ENCODE results near the gene AKNAD1. TPM values are rescaled to one million over a fixed set of nuclear protein-coding genes. Genes with fewer than 3 reads are reported as not detected.
"Not testable (repeated sequence)": the region's sequence is repeated elsewhere in the genome, so short reads cannot be mapped to it uniquely, and the experiment has no call there.

Gene AKNAD1, protein sequence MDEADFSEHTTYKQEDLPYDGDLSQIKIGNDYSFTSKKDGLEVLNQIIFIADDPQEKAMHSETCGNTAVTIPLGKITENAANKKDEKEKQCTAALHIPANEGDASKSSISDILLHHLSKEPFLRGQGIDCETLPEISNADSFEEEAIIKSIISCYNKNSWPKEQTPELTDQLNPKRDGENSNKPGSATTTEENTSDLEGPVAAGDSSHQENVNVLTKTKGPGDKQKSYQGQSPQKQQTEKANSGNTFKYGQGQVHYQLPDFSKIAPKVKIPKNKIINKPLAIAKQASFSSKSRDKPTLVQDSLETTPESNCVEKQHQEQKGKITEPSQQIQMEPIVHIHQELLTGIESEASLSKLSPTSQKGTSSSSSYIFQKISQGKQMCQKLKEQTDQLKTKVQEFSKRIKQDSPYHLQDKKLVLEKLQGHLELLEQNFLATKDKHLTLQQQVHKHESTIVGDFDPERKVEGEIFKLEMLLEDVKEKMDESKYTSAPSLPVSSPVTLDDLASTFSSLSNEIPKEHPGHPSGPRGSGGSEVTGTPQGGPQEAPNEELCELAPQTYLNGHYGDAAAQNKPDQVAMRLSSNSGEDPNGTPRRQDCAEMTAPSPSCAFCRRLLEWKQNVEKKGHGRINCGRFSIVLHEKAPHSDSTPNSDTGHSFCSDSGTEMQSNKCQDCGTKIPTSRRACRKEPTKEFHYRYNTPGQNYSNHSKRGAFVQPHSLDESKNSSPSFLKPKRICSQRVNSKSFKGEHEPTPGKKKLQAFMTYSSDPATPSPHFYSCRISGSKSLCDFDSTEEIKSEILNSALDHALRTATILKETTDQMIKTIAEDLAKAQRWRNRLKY
- polyA plus RNA-seq (ENCODE audit: insufficient read length in 4 of 4) = under 1 TPM in 1 of 4 donors, not detected in 3; 0.18 TPM

DNA sequence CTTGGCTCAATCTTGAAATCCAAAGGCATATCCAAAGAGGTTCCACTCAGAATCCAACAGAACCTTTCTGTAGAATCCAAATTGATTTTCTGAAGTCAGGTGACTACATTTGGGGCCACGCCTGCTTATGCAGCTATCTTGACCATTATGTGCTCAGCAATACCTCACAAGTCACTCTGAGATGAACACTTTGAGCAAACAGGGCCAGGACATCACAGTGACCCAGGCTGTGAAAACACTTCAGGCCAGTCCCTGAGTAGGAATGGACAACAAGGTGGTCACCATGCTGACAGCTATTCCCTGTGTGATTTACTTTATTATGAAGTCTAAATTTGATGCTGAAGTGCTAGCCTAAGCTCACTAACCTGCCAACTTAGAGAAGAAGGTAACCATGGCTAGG, at the start of gene AKNAD1:
AKNAD1 (minus strand) TSS at position 101 of the 400 bp plus-strand sequence. CDS start 4,430 bp downstream, outside the sequence.
- DNase-seq (ENCODE audit: low read depth in 4 of 4, low spot score in 3 of 4) = no peak

DNA sequence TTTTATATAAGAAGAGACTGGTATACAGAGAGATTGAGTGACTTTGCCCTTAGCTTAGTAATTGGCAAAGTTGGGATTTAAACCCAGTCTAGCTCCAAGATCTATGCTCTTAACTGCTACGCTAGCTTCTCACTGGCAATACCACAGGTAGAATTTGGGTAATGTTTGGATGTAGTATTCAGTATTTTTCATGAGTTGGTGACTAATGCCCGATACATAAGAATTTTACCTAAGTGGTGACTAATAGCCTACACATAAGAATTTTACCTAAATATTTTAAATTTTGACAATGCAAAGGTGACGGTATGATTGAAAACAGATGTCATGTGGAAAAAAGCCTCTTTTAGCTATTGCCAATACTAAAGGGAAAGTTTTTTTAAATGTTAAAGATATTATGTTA, 44.2 kb upstream of the AKNAD1 start:
- DNase-seq (ENCODE audit: low read depth in 4 of 4, low spot score in 3 of 4) = no peak

DNA sequence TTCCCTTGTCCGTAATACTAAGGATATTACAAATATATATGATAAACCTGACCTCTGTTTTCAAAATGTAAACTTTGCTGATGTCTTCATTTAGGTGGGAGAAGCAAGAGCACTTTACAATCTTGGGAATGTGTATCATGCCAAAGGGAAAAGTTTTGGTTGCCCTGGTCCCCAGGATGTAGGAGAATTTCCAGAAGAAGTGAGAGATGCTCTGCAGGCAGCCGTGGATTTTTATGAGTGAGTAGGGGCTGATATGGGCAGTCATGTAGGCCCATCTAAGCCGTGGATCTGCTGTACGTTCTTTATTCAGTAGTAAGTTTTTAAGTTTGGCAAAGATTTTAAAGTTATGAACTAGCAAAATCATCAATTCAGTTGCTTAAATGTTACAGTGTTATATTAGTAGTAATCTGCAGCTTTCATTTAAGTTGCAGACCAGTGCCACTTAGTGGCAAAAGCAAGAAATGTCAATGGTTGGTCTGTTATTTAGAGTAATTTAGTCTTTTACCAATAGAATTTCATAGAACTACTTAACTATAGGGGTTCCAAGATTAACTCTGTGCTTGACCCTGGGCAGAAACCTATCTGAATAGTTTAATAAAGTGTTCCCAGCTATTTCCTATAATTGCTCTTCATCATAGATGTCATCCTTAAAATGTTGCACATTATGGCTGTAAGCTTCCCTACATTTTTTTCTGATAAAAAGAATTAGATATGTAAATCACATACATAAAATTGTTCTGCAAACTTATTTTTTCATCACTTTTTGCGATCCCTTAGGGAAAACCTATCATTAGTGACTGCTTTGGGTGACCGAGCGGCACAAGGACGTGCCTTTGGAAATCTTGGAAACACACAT, 41.2 kb upstream of the AKNAD1 start:
- DNase-seq (ENCODE audit: low read depth in 4 of 4, low spot score in 3 of 4) = peak in 1 of 4 donors; percentile 10

GRCh38 chr1:108896146-108897145, 39.6 kb upstream of the AKNAD1 start:
- no peak for DNase-seq (ENCODE audit: low read depth in 4 of 4, low spot score in 3 of 4)

DNA sequence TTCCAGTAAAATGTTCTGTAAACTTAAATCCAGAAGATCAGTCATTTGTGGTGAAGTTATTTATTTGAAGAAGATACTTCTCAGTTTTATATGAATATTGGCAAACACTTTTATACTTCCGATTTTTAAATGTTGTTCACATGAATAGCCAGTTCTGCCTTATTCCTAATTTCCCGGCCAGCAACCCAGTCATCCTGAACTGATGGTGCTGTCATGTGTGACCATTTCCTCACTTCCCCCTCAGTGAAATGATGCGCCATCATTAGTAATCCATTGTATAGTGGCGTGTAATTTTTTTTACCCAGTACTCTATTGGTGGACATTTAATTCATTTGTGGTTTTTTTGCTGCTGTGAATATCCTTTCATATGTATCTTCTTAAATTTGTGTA, 36.2 kb upstream of the AKNAD1 start:
- no peak for DNase-seq (ENCODE audit: low read depth in 4 of 4, low spot score in 3 of 4)

- DNase-seq (ENCODE audit: low read depth in 4 of 4, low spot score in 3 of 4) = no peak
Observed at GRCh38 chr1:108892356-108893140, 35.7 kb upstream of the AKNAD1 start.

DNA sequence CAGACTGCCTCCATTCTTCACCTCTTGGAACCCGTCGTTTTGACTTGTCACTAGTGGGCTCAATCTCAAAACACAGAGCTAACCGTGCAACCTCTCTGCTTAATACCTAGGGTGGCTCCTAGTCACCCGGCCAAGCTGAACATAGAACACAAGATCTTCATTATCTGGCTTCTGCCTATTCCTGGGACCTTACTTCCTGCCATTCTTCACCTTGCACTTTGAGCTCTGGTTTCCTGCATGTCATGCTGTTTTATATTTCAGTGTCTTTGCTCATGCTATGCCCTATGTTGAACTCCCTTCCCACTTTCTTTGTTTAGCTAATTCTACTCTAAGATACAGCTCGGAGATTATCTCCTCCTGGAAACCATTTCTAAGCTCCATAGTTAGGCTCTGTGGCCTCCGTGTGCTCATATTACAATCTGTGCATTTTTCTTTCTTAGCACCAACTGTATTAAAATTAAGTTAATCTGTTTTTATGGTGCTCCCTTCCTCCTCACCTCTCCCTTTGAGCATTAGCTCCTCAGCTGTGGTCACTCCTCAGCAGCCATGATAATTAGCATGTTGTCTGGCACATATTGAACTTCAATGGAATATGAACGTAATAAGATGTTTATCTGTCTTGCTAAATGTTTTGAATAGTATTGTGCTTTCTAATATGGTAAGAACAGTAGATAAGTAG, 33.0 kb upstream of the AKNAD1 start:
- no peak for DNase-seq (ENCODE audit: low read depth in 4 of 4, low spot score in 3 of 4)

DNA sequence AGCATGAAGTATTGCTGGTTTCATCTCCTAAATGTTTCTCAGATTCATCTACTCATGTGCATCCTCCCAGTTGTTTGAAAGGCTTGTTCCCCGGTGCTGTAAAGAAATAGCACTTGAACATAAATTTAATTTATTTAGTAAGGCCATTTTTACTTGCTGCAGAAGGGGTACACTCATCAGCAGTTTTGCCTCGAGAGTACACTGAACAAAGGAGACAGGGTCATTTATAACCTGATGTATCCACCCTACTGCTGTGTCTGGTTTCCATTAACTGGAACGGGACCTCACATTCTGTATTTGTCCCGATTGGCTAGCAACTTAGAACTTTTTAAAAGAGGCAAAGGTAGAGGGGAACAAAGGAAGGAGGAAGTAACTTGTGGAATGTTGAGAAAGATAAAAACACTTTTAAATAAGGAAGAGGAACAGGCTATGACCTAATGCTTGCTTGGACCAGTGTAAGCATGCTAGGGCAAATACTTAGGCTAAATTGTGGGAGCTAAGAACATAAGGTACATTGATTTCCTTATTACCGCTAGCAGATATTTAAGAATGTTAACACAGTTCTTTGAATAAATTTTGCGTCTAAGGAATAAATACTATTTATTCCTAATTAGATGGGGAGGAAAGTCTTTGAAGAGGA, 32.2 kb upstream of the AKNAD1 start:
- DNase-seq (ENCODE audit: low read depth in 4 of 4, low spot score in 3 of 4) = not testable (repeated sequence)

- no peak for DNase-seq (ENCODE audit: low read depth in 4 of 4, low spot score in 3 of 4)
Observed at GRCh38 chr1:108886292-108886691, 29.4 kb upstream of the AKNAD1 start.

DNA sequence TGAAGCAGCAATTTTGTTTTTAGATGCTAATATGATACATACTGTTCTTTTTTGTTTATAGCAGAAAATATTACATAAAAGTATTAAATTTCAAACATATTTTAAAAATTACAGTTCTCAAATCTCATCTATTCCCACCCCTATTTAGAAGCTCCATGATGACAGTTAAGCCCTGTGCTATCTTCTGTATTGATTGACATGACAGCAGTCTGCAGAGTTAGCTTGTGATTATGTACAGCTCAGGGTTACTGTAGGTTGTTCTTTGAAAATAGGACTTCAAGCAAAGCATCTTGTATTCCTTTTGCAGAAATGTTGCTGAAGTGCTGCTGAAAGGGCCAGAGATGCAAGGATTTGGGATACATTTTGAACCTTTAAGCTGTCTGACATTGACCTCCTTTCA, 28.1 kb upstream of the AKNAD1 start:
- DNase-seq (ENCODE audit: low read depth in 4 of 4, low spot score in 3 of 4) = no peak

DNA sequence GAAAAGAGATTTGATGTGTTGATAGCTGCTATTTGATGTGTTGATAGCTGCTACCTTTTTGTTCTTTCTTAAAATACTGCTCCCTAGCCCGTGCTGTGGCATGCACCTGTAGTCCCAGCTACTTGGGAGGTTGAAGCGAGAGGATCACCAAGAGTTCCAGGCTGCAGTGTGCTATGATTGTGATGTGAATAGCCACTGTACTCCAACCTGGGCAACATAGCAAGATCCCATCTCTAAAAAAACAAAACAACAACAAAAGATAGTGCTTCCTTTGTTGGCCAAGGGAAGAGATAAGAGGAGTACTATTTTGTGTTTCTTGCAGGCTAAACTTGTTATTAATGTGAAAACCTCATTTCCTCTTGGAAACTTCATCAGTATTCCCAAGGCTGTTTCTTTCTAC, 25.9 kb upstream of the AKNAD1 start:
- DNase-seq (ENCODE audit: low read depth in 4 of 4, low spot score in 3 of 4) = no peak

- DNase-seq (ENCODE audit: low read depth in 4 of 4, low spot score in 3 of 4) = no peak
Observed at GRCh38 chr1:108881369-108881768, 24.5 kb upstream of the AKNAD1 start.

DNA sequence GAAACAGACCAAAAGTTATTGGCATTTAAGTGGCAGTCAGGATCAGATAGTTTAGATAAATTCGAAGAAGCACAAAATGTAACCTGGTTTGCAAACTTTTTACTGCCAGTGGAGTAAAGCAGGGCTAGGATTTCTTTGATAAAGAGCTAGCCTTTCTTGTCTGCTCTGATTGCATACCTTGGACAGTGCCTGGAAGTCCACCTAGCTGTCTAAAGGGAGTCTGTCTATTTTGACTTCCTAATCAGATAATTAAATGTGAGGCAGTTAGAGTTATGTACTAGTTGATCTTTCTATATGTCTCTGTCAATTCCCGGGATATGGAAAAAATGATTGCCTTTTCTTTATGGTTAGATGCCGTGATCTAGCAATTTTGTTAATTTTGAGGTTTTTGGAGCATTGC, 24.0 kb upstream of the AKNAD1 start:
- no peak for DNase-seq (ENCODE audit: low read depth in 4 of 4, low spot score in 3 of 4)

- DNase-seq (ENCODE audit: low read depth in 4 of 4, low spot score in 3 of 4) = no peak
Observed at GRCh38 chr1:108878678-108879077, 21.8 kb upstream of the AKNAD1 start.

GRCh38 chr1:108878160-108878469, 21.2 kb upstream of the AKNAD1 start:
- no peak for DNase-seq (ENCODE audit: low read depth in 4 of 4, low spot score in 3 of 4)

DNA sequence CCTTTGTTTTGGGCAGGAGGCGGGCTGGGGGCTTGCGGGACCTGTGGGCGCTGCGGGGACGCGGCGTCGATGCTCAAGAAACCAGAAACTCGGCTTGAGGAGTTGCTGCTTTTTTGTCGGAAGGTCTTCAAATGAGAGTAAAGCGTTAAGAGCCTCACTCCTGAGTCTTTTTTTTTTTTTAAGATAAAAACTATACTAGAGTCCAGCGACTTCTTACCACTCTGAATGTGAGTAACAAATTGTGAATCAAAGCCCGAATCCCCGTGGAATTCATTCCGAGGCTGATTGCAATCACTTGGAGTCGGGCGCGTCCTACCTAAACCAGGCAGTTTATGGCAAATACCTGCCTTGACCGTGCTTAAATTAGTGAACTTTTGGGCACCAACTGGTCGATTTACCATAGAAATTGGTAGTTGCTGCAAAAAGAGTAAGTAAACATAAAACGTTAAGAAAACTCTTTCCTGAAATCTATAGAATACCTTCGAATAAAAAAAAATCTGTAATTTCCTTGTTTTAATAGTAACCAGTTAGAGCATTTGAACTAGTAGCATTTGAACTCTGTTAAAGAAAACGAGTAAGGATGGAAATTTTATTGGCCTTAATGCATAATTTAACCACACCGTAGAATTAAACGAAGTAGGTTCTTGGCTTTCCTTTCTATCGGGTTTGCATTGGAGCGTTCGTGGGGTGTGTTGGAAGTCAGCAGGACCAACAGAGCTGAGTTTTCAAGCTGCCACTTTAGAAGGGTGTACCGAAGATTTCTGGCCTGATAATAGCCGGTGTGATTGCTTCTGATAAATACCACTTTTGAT, 20.7 kb upstream of the AKNAD1 start:
- peak in 1 of 4 donors; percentile 21 for DNase-seq (ENCODE audit: low read depth in 4 of 4, low spot score in 3 of 4)
